Measurements from ENCODE around the gene LMTK2.

LMTK2 gene

GRCh38 chr7:98228801-98229200 lies 122.1 kb downstream of the LMTK2 start:
- Histone ChIP-seq H3K4me2 (ENCODE audit: low read depth, low read length, poor library complexity, severe bottlenecking) (no peak overlapping the region), H3K4me3 (ENCODE audit: low read length, poor library complexity, severe bottlenecking) (no peak overlapping the region), H3K79me2 (ENCODE audit: insufficient read depth, low read length) (no peaks in the 10 kb centered on the region), H4K20me1 (ENCODE audit: insufficient read depth, low read length, poor library complexity, severe bottlenecking) (no peaks in the 10 kb centered on the region), H3K27me3 (ENCODE audit: insufficient read depth, low read length, poor library complexity, severe bottlenecking) (no peaks in the 10 kb centered on the region), H2AFZ (ENCODE audit: low read length) (no peak overlapping the region), H3K9me2 (replicated peaks; ENCODE audit: low read depth, low read length) (no peaks in the 10 kb centered on the region), H3K9ac (ENCODE audit: low read depth, low read length, poor library complexity, severe bottlenecking) (no peak overlapping the region), H3F3A (ENCODE audit: low read depth) (no peaks in the 10 kb centered on the region), H3K9me3 (ENCODE audit: insufficient read depth, low read depth, low read length) (no peaks in the 10 kb centered on the region), H3K4me1 (ENCODE audit: insufficient read depth, low read length, poor library complexity, severe bottlenecking) (no peaks in the 10 kb centered on the region), H3K36me3 (ENCODE audit: insufficient read depth, low read length) (no peaks in the 10 kb centered on the region)
- TF ChIP-seq EZH2phosphoT487 (IDR thresholded peaks at IDR 0.05; ENCODE audit: borderline replicate concordance) (no peak), CTCF (conservative IDR thresholded peaks at IDR 0.05; ENCODE audit: low read length) (no peak)

- Histone ChIP-seq H3K4me3 (ENCODE audit: low read length, poor library complexity, severe bottlenecking) (no peak overlapping the region), H3K9me2 (replicated peaks; ENCODE audit: low read depth, low read length) (no peaks in the 10 kb centered on the region), H4K20me1 (ENCODE audit: insufficient read depth, low read length, poor library complexity, severe bottlenecking) (no peaks in the 10 kb centered on the region), H3K9me3 (ENCODE audit: insufficient read depth, low read depth, low read length) (no peaks in the 10 kb centered on the region), H3K4me1 (ENCODE audit: insufficient read depth, low read length, poor library complexity, severe bottlenecking) (no peaks in the 10 kb centered on the region), H2AFZ (ENCODE audit: low read length) (no peak overlapping the region), H3K79me2 (ENCODE audit: insufficient read depth, low read length) (no peaks in the 10 kb centered on the region), H3K9ac (ENCODE audit: low read depth, low read length, poor library complexity, severe bottlenecking) (no peak overlapping the region), H3K27me3 (ENCODE audit: insufficient read depth, low read length, poor library complexity, severe bottlenecking) (no peaks in the 10 kb centered on the region), H3F3A (ENCODE audit: low read depth) (no peaks in the 10 kb centered on the region), H3K36me3 (ENCODE audit: insufficient read depth, low read length) (no peaks in the 10 kb centered on the region), H3K4me2 (ENCODE audit: low read depth, low read length, poor library complexity, severe bottlenecking) (no peak overlapping the region)
- TF ChIP-seq EZH2phosphoT487 (IDR thresholded peaks at IDR 0.05; ENCODE audit: borderline replicate concordance): no peak
- no peak for TF ChIP-seq CTCF (conservative IDR thresholded peaks at IDR 0.05; ENCODE audit: low read length)
Observed at GRCh38 chr7:98229441-98229840, 122.8 kb downstream of the LMTK2 start.

- Histone ChIP-seq H3K79me2 (ENCODE audit: insufficient read depth, low read length) (no peaks in the 10 kb centered on the region), H3K4me3 (ENCODE audit: low read length, poor library complexity, severe bottlenecking) (no peak overlapping the region), H3K9me3 (ENCODE audit: insufficient read depth, low read depth, low read length) (no peaks in the 10 kb centered on the region), H2AFZ (ENCODE audit: low read length) (no peak overlapping the region), H3K36me3 (ENCODE audit: insufficient read depth, low read length) (no peaks in the 10 kb centered on the region), H3F3A (ENCODE audit: low read depth) (no peaks in the 10 kb centered on the region), H3K9ac (ENCODE audit: low read depth, low read length, poor library complexity, severe bottlenecking) (no peak overlapping the region), H3K9me2 (replicated peaks; ENCODE audit: low read depth, low read length) (no peaks in the 10 kb centered on the region), H3K4me1 (ENCODE audit: insufficient read depth, low read length, poor library complexity, severe bottlenecking) (no peaks in the 10 kb centered on the region), H4K20me1 (ENCODE audit: insufficient read depth, low read length, poor library complexity, severe bottlenecking) (no peaks in the 10 kb centered on the region), H3K4me2 (ENCODE audit: low read depth, low read length, poor library complexity, severe bottlenecking) (no peak overlapping the region), H3K27me3 (ENCODE audit: insufficient read depth, low read length, poor library complexity, severe bottlenecking) (no peaks in the 10 kb centered on the region)
- no peak for TF ChIP-seq EZH2phosphoT487 (IDR thresholded peaks at IDR 0.05; ENCODE audit: borderline replicate concordance)
- no peak for TF ChIP-seq CTCF (conservative IDR thresholded peaks at IDR 0.05; ENCODE audit: low read length)
Observed at GRCh38 chr7:98229991-98230745, 123.5 kb downstream of the LMTK2 start.

All from Loucy (cell line).